22Rv1 (cell line): Measurements from ENCODE around the gene LACTB.

Source experiments
- CTCF ChIP-seq: fragments of 450-650 bp; IDR thresholded peaks from 2 replicates; pipeline ENCODE4 v1.5.1; 2017; ENCODE audit warnings: mild to moderate bottlenecking
- ZFX ChIP-seq: fragments of 450-650 bp; IDR thresholded peaks from 2 replicates; pipeline ENCODE4 v1.6.1; 2017; ENCODE audit warnings: antibody characterized with exemption, borderline replicate concordance

DNA sequence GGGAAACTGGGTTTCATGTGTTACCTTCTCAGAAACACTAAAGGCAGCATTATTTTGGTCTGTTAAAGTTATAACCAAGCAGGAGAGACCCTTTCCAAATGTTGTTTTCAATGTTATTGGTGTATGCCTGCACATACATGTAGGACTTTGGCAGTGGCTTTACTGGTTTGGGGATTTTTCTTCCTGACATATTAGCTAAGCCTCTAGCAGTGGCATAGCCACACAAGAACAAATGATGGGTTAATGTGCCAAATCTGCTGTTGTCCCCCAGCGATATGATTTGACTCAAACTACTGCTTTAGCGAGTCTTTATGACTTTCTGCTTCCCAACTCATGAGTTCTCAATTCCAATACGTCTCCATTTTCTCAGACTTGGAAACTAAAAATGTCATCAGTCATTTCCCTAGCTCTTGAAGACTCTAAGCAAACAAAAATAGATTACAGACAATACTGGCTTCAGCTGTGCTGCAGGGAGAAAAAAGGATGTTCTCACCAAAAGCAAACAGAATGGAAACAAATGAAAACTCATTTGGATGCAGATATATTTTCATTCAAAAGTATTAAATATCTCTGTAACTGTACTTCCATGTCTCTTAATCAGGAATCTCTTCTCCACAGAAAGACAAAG, 49.5 kb upstream of the LACTB start:
- TF ChIP-seq CTCF (no peak), ZFX (no peak)
